IPS-11a (cell line): ENCODE results near the gene THRAP3.
"Not testable (repeated sequence)": the region's sequence is repeated elsewhere in the genome, so short reads cannot be mapped to it uniquely, and the experiment has no call there.

Source experiments
- H3K4me3 ChIP-seq: one replicate; pipeline ENCODE4 v1.5.1; 2013; ENCODE audit warnings: low read depth, low read length, control low read depth

Gene THRAP3

GRCh38 chr1:36248250-36248894 lies 24.1 kb downstream of the THRAP3 start:
- no peak overlapping the region for H3K4me3 ChIP-seq

- no peak overlapping the region for H3K4me3 ChIP-seq
Measured at GRCh38 chr1:36251794-36252481, 27.7 kb downstream of the THRAP3 start.

GRCh38 chr1:36252482-36252824 lies 28.2 kb downstream of the THRAP3 start:
- H3K4me3 ChIP-seq: not testable (repeated sequence)

- no peak overlapping the region for H3K4me3 ChIP-seq
Measured at GRCh38 chr1:36253161-36253862, 29.1 kb downstream of the THRAP3 start.

GRCh38 chr1:36256558-36257374 lies 32.5 kb downstream of the THRAP3 start:
- no peak overlapping the region for H3K4me3 ChIP-seq

- H3K4me3 ChIP-seq: no peak overlapping the region
Measured at GRCh38 chr1:36257375-36257767, 33.1 kb downstream of the THRAP3 start.

- no peak overlapping the region for H3K4me3 ChIP-seq
Measured at GRCh38 chr1:36258960-36259344, 34.7 kb downstream of the THRAP3 start.

GRCh38 chr1:36268981-36269380 lies 44.7 kb downstream of the THRAP3 start:
- no peak overlapping the region for H3K4me3 ChIP-seq

- H3K4me3 ChIP-seq: no peak overlapping the region
Measured at GRCh38 chr1:36269408-36269838, 45.2 kb downstream of the THRAP3 start.

GRCh38 chr1:36273024-36273423 lies 48.8 kb downstream of the THRAP3 start:
- H3K4me3 ChIP-seq: no peak overlapping the region

GRCh38 chr1:36274201-36274600 lies 50.0 kb downstream of the THRAP3 start:
- H3K4me3 ChIP-seq: no peak overlapping the region

- H3K4me3 ChIP-seq: no peak overlapping the region
Measured at GRCh38 chr1:36276688-36277087, 52.4 kb downstream of the THRAP3 start.

- H3K4me3 ChIP-seq: no peak overlapping the region
Measured at GRCh38 chr1:36279110-36279788, 55.0 kb downstream of the THRAP3 start.

GRCh38 chr1:36279789-36280296 lies 55.6 kb downstream of the THRAP3 start:
- H3K4me3 ChIP-seq: no peak overlapping the region

GRCh38 chr1:36284061-36284460 lies 59.8 kb downstream of the THRAP3 start:
- no peak overlapping the region for H3K4me3 ChIP-seq

- no peak overlapping the region for H3K4me3 ChIP-seq
Measured at GRCh38 chr1:36284517-36284916, 60.3 kb downstream of the THRAP3 start.

GRCh38 chr1:36285443-36286101 lies 61.3 kb downstream of the THRAP3 start:
- H3K4me3 ChIP-seq: no peak overlapping the region

GRCh38 chr1:36286802-36287201 lies 62.6 kb downstream of the THRAP3 start:
- no peak overlapping the region for H3K4me3 ChIP-seq

- H3K4me3 ChIP-seq: no peak overlapping the region
Measured at GRCh38 chr1:36287595-36287994, 63.4 kb downstream of the THRAP3 start.

- H3K4me3 ChIP-seq: no peak overlapping the region
Measured at GRCh38 chr1:36295390-36295789, 71.1 kb downstream of the THRAP3 start.
